ENCODE data around the gene HELQ. TPM values are rescaled to one million over a fixed set of nuclear protein-coding genes. Genes with fewer than 3 reads are reported as not detected.

The HELQ gene
- total and polyA plus RNA-seq, 2 of the 13 experiments (the other 11 are each of a cell fraction or from before 2014, with no cell fraction given) = 6.6 to 10.8 TPM

- in situ Hi-C loops (cut with HindIII; ENCODE audit: extremely low pct_ligation_motif_present, low pct_unique_long_range_greater_than_20kb) = no loop called here
- ChIA-PET POLR2A (no interaction called here), CTCF (ENCODE audit: low intra/inter-chr PET ratio, low total read pairs) (no interaction called here)
- WGBS (ENCODE audit: low lambda C conversion rate) = 4% methylated on average over 2 of the region's 2 CpGs
- H3K9ac ChIP-seq (ENCODE audit: insufficient read depth, low read depth, low read length) = no peak overlapping the region
- H2AFZ ChIP-seq (ENCODE audit: low read length) = no peak overlapping the region
- DNase-seq (ENCODE audit: low spot score) (no peak), FAIRE-seq (no peak), ATAC-seq (no peak)
- TF ChIP-seq ELF3 (CRISPR knock-in tag; IDR thresholded peaks at IDR 0.05) (no peak), SALL1 (CRISPR knock-in tag; IDR thresholded peaks at IDR 0.05) (no peak), ZNF639 (CRISPR knock-in tag; conservative IDR thresholded peaks at IDR 0.05) (no peak), FIP1L1 (IDR thresholded peaks at IDR 0.05; ENCODE audit: borderline replicate concordance, insufficient read depth, low read depth, low read length) (no peak), PRDM10 (CRISPR knock-in tag; IDR thresholded peaks at IDR 0.05; ENCODE audit: low read depth) (no peak)
- H3K27me3 ChIP-seq (ENCODE audit: control insufficient read depth in 1 of 2, insufficient read depth in 2 of 2, low read length in 2 of 2) = no peaks in the 10 kb centered on the region
- no peaks in the 10 kb centered on the region for H3K36me3 ChIP-seq (replicated peaks in 1 of 2; ENCODE audit: control insufficient read depth in 1 of 2, insufficient read depth in 2 of 2, low read length in 2 of 2)
- H3K27ac ChIP-seq (ENCODE audit: extremely low read length, insufficient read depth, low read length) = no peak overlapping the region
- peaks cover 9% of the 10 kb centered on the region; the same call in 1 of the 2 replicates for H3K4me1 ChIP-seq (ENCODE audit: insufficient read depth, low read length)
- BruUV-seq (replicated peaks) = no TSS peak
- H3K9me3 ChIP-seq (ENCODE audit: low read length) = peaks cover 13% of the 10 kb centered on the region
- H3K4me2 ChIP-seq (ENCODE audit: low read depth, low read length) = no peak overlapping the region
- H4K20me1 ChIP-seq (ENCODE audit: insufficient read depth, low read length) = no peaks in the 10 kb centered on the region
- H3K4me3 ChIP-seq (replicated peaks in 1 of 3; ENCODE audit: insufficient read depth in 1 of 3, low read depth in 2 of 3, low read length in 3 of 3) = no peak overlapping the region
- intact Hi-C loops (cut with micrococcal nuclease; ENCODE audit: unreplicated experiment) = no loop called here
- no peaks in the 10 kb centered on the region for H3K79me2 ChIP-seq (ENCODE audit: insufficient read depth, low read length)
Measured at GRCh38 chr4:83382850-83383249, 72.8 kb downstream of the HELQ start.
